Stimulated activated CD4-positive, alpha-beta T cell treated with anti-CD3 and anti-CD28 coated beads, TNF-alpha, amount 100 ng/mL, for 1 hour (primary cell): ENCODE results near the gene GSS.
"Not testable (repeated sequence)": the region's sequence is repeated elsewhere in the genome, so short reads cannot be mapped to it uniquely, and the experiment has no call there.

Source experiments
- DNase-seq, 3 donors: peaks; one replicate each; pipeline ENCODE4 v3.0.0-alpha.2; 2020; ENCODE audit warnings: low read depth in 3 of 3, low spot score in 1 of 3

The GSS gene

DNA sequence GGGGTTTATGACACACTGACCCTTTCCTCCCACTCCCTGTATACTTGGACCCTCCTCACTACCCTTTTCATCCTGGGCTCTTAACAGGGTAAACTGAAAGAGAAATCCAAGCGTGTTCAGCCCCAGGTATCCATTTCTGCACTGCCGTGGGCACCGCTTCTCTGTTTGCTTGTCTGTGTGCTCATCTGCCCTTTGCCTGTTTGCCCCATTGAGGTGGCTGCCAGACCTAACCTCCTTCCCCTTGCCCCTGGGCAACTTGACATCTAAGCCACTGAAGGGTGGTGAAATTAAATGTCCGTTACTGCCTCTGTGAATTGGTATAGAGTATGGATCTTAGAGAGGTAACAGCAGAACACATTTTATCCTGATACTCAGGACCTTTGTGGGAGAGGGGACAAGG, 40.5 kb downstream of the GSS start:
- DNase-seq: no peak

DNA sequence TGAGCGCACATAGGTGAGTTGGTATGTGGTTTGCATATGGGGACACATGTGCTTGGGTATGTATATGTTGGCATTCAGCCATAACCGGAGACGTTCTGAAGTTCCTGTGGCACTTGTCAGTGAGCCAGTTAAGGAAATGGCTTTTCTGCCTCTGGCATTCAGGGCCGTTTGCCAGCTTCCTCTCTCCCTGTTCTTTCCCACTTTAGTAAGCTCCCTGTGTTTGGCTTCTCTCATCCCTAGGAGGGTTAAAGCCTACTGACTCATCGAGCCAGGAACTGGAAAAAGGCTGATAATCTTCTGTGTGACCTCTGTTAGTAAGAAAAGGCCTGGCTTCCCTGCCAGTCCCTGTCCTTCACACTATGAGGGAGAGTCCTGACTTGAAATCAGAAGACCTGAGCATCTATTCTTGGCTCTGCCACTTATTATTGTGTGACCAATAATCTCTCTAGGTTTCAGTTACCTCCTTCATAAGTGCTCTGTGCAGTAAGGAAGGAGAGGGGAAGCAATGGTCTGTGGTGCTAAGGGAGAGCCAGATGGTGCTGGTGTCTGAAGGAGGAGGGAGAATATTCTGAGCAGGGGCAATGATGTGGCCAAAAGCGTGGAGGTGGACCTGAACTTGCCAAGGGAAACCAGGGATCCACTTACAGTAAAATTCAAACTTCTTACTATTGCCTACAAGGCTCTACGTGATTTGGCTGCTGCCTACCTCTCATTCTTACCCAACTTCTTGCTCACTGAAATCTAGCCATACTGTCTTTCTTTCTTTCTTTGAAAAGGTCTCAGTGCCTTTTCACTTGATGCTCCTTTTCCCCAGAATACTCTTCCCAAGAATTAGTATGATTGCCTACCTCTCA, 47.8 kb downstream of the GSS start:
- DNase-seq: no peak

DNA sequence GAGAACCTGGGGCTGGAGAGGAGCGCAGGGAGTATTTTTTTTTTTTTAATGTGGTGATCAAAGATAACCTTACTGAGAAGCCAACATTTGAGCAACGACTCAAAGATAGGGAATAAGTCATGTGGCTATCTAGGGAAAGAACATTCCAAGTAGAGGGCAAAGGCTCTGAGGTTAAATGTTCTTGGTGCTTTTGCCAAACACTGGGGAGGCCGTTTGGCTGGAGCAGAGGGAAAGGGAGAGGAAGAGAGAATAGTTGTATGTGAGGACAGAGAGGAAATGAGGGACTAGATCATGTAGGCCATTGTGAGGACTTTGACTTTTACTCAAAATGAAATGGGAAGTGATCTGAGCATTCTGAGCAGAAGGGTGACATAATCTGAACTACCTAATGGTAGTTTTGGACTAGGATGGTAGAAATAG, 51.4 kb downstream of the GSS start:
- no peak for DNase-seq

GRCh38 chr20:34898731-34899130, 56.9 kb downstream of the GSS start:
- DNase-seq: not testable (repeated sequence)

DNA sequence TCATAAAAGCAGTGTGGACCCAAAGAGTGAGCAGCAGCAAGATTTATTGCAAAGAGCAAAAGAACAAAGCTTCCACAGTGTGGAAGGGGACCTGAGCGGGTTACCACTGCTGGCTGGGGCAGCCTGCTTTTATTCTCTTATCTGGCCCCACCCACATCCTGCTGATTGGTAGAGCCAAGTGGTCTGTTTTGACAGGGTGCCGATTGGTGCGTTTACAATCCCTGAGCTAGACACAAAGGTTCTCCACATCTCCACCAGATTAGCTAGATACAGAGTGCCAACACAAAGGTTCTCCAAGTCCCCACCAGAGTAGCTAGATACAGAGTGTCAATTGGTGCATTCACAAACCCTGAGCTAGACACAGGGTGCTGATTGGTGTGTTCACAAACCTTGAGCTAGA, 57.5 kb downstream of the GSS start:
- not testable (repeated sequence) for DNase-seq

GRCh38 chr20:34896086-34896621, 59.5 kb downstream of the GSS start:
- no peak for DNase-seq

DNA sequence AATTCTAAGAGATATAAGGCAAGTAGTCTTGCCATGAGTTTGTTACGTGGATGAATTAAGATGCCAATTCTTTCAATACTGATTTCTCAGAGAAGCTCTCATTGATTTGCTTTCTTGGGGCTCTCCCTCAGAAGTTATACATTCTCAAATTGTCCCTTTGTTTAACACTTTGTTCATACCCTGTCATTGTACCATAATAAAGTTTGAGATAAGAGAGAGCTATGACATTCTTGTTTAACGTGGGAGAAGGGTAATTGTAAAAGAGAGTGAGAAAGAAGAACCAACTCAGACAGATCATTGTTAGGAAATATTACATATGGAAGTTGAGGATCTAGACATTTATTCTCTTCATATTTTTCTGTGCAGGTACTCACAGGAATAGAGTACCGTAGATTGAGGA, 60.1 kb downstream of the GSS start:
- DNase-seq: no peak

GRCh38 chr20:34894723-34895122, 60.9 kb downstream of the GSS start:
- DNase-seq: no peak

DNA sequence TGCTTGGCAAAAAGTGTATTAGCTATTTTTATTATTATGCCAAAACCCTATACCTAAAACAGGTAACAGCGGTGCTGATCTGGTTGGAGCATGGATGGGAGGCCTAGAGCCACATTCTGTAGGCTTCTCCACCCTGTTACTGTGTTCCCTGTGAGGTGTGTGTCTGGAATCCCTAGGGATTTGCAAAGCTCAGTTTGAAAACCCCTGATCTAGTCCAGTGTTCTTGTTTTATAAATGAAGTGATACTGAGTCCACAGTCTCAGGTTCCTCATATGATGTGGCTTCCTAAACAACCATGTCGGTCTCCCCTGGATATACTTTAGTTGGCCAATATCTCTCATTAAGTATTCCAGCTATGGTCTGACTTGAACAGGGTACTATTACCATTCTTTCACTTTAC, 62.9 kb downstream of the GSS start:
- DNase-seq: no peak

DNA sequence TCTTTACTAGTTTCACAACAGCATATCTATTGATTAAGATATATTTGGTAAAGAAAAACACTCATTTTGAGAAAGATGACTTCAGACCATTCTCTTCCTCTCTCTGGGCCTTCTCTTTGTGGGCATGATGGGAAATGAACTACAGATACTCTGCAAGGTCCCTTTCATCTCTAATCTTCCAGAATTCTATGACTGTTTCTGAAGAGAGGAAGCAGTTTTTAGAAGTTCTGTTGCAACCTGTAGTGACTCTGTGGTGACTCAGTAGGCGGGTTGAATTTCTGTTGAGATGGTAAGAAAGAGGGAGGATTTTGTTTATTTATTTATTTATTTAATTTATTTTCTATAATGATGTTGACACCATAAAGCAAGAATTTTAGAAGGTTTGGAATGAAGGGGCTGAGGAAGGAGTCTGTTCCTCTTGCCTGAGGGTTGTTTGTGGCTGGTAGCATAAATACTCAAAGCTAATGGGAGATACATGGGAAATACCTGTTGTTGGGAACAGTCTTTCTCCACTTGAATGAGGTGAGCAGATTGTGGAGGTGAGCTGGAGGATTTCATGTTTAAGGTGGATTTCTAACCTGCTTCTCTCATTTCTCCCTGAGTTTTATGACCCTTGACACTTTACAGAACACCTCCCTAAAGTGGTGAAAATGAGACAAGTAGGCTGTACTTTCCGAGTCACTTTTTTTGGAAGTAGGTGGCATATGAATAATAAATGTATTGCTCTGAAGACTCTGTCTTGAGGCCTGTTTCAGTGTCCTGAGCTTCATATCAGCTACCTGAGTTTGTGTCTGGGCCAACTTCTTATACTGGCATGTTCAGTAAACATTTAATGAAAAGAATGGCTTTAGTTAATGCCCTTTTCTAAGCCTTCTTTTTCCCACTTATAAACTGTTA, 64.2 kb downstream of the GSS start:
- DNase-seq: no peak

DNA sequence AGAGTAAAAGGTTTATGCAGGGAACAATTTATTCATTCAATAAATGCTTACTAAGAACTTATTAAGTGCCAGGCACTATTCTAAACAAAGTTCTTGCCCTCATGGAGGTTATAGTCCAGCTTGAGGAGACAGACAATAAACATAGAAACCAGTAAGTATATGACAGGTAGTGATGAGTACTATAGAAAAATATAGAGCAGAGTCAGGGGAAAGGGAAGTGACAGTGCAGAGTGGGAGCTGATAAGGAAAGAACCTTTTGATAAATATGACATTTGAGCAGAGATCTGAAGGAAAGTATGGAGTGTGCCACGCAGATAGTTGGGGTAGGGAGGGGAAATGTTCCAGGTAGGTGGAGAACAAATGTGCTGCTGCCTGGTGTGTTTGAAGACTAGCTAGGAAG, 67.1 kb downstream of the GSS start:
- DNase-seq: no peak

GRCh38 chr20:34887023-34887422, 68.6 kb downstream of the GSS start:
- no peak for DNase-seq

DNA sequence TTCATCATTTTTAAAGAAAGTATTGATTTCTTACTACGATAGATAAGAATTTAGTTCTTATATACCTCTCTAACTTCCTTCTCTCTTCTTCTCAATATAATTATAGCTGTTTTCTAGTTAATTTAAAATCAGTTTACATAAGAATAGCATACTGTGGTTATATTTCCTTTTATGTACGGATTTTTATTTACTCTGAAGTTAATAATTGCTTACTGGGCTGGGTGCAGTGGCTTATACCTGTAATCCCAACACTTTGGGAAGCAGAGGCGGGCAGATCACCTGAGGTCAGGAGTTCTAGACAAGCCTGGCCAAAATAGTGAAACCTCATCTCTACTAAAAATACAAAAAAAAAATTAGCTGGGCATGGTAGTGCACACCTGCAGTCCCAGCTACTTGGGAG, 69.5 kb downstream of the GSS start:
- no peak for DNase-seq

DNA sequence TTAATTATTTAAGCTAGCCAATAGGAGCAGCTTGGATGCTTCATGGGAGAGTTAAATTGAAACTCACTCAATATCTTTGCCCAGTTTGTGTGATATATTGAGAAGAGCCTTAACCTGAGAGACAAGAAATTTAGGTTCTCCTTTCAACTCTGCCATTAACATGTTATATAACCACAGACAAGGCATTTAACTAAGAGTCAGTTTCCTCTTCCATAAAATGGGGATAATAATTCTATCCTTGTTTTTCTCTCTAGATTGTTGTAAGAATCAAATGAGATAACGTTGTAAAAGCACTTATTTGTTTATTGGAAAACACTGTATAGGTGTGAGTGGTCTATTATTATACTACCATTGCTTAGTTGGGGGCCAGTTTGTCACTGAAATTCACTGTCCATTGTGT, 71.3 kb downstream of the GSS start:
- no peak for DNase-seq

GRCh38 chr20:34883809-34884208, 71.8 kb downstream of the GSS start:
- DNase-seq: no peak

- DNase-seq: no peak
Observed at GRCh38 chr20:34883087-34883688, 72.4 kb downstream of the GSS start.

DNA sequence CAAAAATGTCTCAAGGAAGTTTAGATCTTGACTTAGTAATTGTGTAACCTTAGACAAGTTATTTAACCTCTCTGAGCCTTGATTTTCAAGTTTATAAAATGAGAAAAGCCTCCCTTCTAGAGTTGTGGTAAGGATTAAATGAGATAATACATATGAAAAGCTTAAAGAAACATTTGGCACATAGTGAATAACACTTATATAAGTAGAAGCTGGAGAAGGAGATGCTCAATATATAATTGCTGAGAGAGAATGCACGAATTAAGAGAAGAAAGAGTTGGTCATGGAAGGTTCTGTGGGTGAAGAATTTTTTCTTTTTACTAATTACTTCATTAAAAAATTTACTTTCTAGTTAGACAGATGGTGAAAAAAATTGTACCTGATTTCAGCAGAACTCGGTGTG, 73.9 kb downstream of the GSS start:
- DNase-seq: no peak

DNA sequence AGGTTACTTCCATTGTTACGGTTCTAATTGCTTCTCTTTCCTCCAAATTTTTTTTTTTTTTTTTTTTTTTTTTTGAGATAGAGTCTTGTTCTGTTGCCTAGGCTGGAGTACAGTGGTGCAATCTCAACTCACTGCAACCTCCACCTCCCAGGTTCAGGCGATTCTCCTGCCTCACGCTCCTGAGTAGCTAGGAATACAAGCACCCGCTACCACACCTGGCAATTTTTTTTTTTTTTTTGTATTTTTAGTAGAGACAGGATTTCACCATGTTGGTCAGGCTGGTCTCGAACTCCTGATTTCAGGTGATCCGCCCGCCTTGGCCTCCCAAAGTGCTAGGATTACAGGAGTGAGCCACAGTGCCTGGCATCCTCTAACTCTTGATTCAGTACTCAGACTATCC, 74.6 kb downstream of the GSS start:
- DNase-seq: not testable (repeated sequence)

DNA sequence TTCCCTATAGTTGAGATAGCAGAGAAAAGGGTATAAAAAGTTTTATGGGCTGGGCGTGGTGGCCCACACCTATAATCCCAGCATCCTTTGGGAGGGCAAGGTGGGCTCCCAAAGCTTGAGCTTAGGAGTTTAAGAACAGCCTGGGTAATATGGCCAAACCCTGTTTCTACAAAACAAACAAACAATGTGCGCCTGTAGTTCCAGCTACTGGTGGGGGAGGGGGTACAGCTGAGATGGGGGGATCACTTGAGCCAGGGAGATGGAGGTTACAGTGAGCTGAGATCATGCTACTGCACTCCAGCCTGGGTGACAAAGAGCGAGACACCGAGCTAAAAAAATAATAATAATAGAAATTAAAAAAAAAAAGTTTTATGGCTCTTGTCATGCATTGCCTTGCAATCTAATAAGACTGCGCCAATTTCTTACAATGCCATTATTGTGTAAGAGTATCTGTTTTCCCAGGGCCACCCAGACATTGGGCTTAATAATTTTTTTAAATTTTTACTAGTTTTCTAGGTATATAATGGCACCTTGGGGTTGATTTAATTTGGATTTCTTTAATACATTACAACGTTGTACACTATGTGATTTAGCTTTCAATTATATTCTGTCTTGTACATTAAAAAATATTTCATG, 75.3 kb downstream of the GSS start:
- DNase-seq: no peak
